ENCODE results near the gene BCL7B. TPM values are rescaled to one million over a fixed set of nuclear protein-coding genes. Genes with fewer than 3 reads are reported as not detected.
"Not testable (repeated sequence)": the region's sequence is repeated elsewhere in the genome, so short reads cannot be mapped to it uniquely, and the experiment has no call there.

BCL7B gene
- total RNA-seq, 3 donors from 2014 or later = 29.6 to 93.0 (median 40.6) TPM

GRCh38 chr7:73537051-73537450 is 20.4 kb downstream of the BCL7B start:
- Histone ChIP-seq H3K9me3 (no peaks in the 10 kb centered on the region), H3K4me1 (no peaks in the 10 kb centered on the region), H3K4me3 (no peak overlapping the region), H3K27ac (no peak overlapping the region), H3K36me3 (peaks cover 14% of the 10 kb centered on the region), H3K27me3 (no peaks in the 10 kb centered on the region)
- TF ChIP-seq CTCF (IDR thresholded peaks at IDR 0.05) = no peak
- TF ChIP-seq POLR2AphosphoS5 (IDR thresholded peaks at IDR 0.05) = no peak
- TF ChIP-seq POLR2A (IDR thresholded peaks at IDR 0.05) = no peak
- intact Hi-C loops (cut with DNase I; ENCODE audit: low total_unique reads) = no loop called here
- DNase-seq (ENCODE audit: low spot score in 2 of 2) = no peak

- Histone ChIP-seq H3K27ac (no peak overlapping the region), H3K4me3 (no peak overlapping the region), H3K4me1 (no peaks in the 10 kb centered on the region), H3K9me3 (no peaks in the 10 kb centered on the region), H3K27me3 (no peaks in the 10 kb centered on the region), H3K36me3 (peaks cover 14% of the 10 kb centered on the region)
- no peak for DNase-seq (ENCODE audit: low spot score in 2 of 2)
- intact Hi-C loops (cut with DNase I; ENCODE audit: low total_unique reads) = no loop called here
- no peak for TF ChIP-seq POLR2AphosphoS5 (IDR thresholded peaks at IDR 0.05)
- no peak for TF ChIP-seq CTCF (IDR thresholded peaks at IDR 0.05)
- no peak for TF ChIP-seq POLR2A (IDR thresholded peaks at IDR 0.05)
Measured at GRCh38 chr7:73536479-73536878, 21.0 kb downstream of the BCL7B start.

- DNase-seq (ENCODE audit: low spot score in 2 of 2); intact Hi-C loops (cut with DNase I; ENCODE audit: low total_unique reads); H3K9me3 ChIP-seq; H3K4me1 ChIP-seq; H3K27me3 ChIP-seq; H3K27ac ChIP-seq; H3K4me3 ChIP-seq: not testable (repeated sequence)
- H3K36me3 ChIP-seq = peaks cover 14% of the 10 kb centered on the region
Measured at GRCh38 chr7:73535918-73536317, 21.6 kb downstream of the BCL7B start.

- no peak for DNase-seq (ENCODE audit: low spot score in 2 of 2)
- Histone ChIP-seq H3K27me3 (no peaks in the 10 kb centered on the region), H3K4me1 (no peaks in the 10 kb centered on the region), H3K9me3 (no peaks in the 10 kb centered on the region), H3K27ac (no peak overlapping the region), H3K4me3 (no peak overlapping the region), H3K36me3 (peaks cover 14% of the 10 kb centered on the region)
- intact Hi-C loops (cut with DNase I; ENCODE audit: low total_unique reads) = no loop called here
- TF ChIP-seq POLR2AphosphoS5 (IDR thresholded peaks at IDR 0.05) (no peak), CTCF (IDR thresholded peaks at IDR 0.05) (no peak), POLR2A (IDR thresholded peaks at IDR 0.05) (no peak)
Measured at GRCh38 chr7:73533742-73534141, 23.7 kb downstream of the BCL7B start.

- H3K36me3 ChIP-seq = peaks cover 10% of the 10 kb centered on the region
- intact Hi-C loops (cut with DNase I; ENCODE audit: low total_unique reads) = no loop called here
Measured at GRCh38 chr7:73532224-73532623, 25.3 kb downstream of the BCL7B start.

More at GRCh38 chr7:73532224-73532623, 25.3 kb downstream of the BCL7B start:
- no peaks in the 10 kb centered on the region for H3K4me1 ChIP-seq
- no peak overlapping the region for H3K4me3 ChIP-seq
- H3K9me3 ChIP-seq = no peaks in the 10 kb centered on the region
- H3K27ac ChIP-seq = no peak overlapping the region
- DNase-seq (ENCODE audit: low spot score in 2 of 2) = no peak
- TF ChIP-seq POLR2A (IDR thresholded peaks at IDR 0.05) = no peak
- TF ChIP-seq POLR2AphosphoS5 (IDR thresholded peaks at IDR 0.05) = no peak
- no peak for TF ChIP-seq CTCF (IDR thresholded peaks at IDR 0.05)
- no peaks in the 10 kb centered on the region for H3K27me3 ChIP-seq

Data from breast epithelium (tissue), 4 donors.